SK-N-SH (cell line): Measurements from ENCODE around the gene DDA1. TPM values are rescaled to one million over a fixed set of nuclear protein-coding genes. Genes with fewer than 3 reads are reported as not detected.
A peak's percentile ranks its signal among the peaks of the same experiment; 100 is the strongest.

ENCODE experiments used
- CTCF ChIA-PET: fragments of 300-600, 350-600 bp; formaldehyde crosslinking; extraction: SDS; loops from one replicate; lab custom pipeline; 2021; lab: Yijun Ruan, JAX
- POLR2A ChIA-PET: fragments of 350-600 bp; sonication (Branson Sonifier 250); formaldehyde crosslinking; extraction: SDS; loops from one replicate; lab custom pipeline; 2020; ENCODE audit warnings: antibody characterized with exemption, inconsistent platforms; lab: Yijun Ruan, JAX
- DNase-seq: peaks from one replicate; pipeline ENCODE4 v3.0.0; 2012
- H2AFZ ChIP-seq: fragments of 200-600 bp; sonication (generic); 2 replicates; pipeline ENCODE4 v1.8.1; 2016; ENCODE audit warnings: antibody characterized with exemption, mild to moderate bottlenecking, low read depth
- H3F3A ChIP-seq: fragments of 200-600 bp; sonication (generic); replicated peaks from 2 replicates; pipeline ENCODE3; 2016; ENCODE audit warnings: antibody characterized with exemption, mild to moderate bottlenecking; ENCODE audit not compliant: insufficient read depth
- H3K27ac ChIP-seq, 2 experiments: fragments of 200-500 bp in 1 of 2; fragments of 200-600 bp in 1 of 2; sonication (Bioruptor generic) in 1 of 2; sonication (generic), shearing (Covaris generic) in 1 of 2; 2 replicates each; pipeline versions ENCODE4 v1.5.1 to v1.6.1; 2014 to 2016; ENCODE audit warnings: low read depth in 2 of 2, inconsistent platforms in 1 of 2, low read length in 1 of 2, mild to moderate bottlenecking in 1 of 2, mixed read lengths in 1 of 2
- H3K27me3 ChIP-seq: fragments of 200-600 bp; sonication (generic), shearing (Covaris generic); 2 replicates; pipeline ENCODE4 v1.6.1; 2016; ENCODE audit warnings: mixed run types; ENCODE audit not compliant: insufficient read depth
- H3K36me3 ChIP-seq, 2 experiments: fragments of 200-500 bp in 1 of 2; fragments of 200-600 bp in 1 of 2; sonication (Bioruptor generic) in 1 of 2; sonication (generic) in 1 of 2; replicated peaks in 1 of 2; 2 replicates each; pipeline versions ENCODE3 to v1.5.1; 2014 to 2016; ENCODE audit warnings: low read length in 1 of 2, mild to moderate bottlenecking in 1 of 2; ENCODE audit not compliant: insufficient read depth in 2 of 2, control insufficient read depth in 1 of 2
- H3K4me1 ChIP-seq, 2 experiments: fragments of 200-500 bp in 1 of 2; fragments of 200-600 bp in 1 of 2; sonication (Bioruptor generic) in 1 of 2; sonication (generic), shearing (Covaris generic) in 1 of 2; 2 replicates each; pipeline versions ENCODE4 v1.5.1 to v1.6.1; 2014 to 2016; ENCODE audit warnings: low read depth in 1 of 2, low read length in 1 of 2, mixed run types in 1 of 2; ENCODE audit not compliant: insufficient read depth in 2 of 2, control insufficient read depth in 1 of 2
- H3K4me2 ChIP-seq: fragments of 200-600 bp; sonication (generic), shearing (Covaris generic); 2 replicates; pipeline ENCODE4 v1.6.1; 2017; ENCODE audit warnings: mixed run types
- H3K4me3 ChIP-seq, 2 experiments: fragments of 200-500 bp in 1 of 2; fragments of 200-600 bp in 1 of 2; sonication (Bioruptor generic) in 1 of 2; sonication (generic), shearing (Covaris generic) in 1 of 2; 2 replicates each; pipeline versions ENCODE4 v1.5.1 to v1.8.1; 2014 to 2016; ENCODE audit warnings: low read depth in 2 of 2, inconsistent platforms in 1 of 2, low read length in 1 of 2, mild to moderate bottlenecking in 1 of 2, mixed read lengths in 1 of 2, moderate library complexity in 1 of 2
- H3K79me2 ChIP-seq: fragments of 200-600 bp; sonication (generic); 2 replicates; pipeline ENCODE4 v1.8.1; 2017; ENCODE audit warnings: mild to moderate bottlenecking; ENCODE audit not compliant: insufficient read depth
- H3K9ac ChIP-seq: fragments of 200-600 bp; sonication (generic); 2 replicates; pipeline ENCODE4 v1.6.1; 2017; ENCODE audit warnings: mixed run types
- H3K9me2 ChIP-seq: fragments of 200-600 bp; sonication (generic); 2 replicates; pipeline ENCODE4 v1.6.1; 2017; ENCODE audit warnings: mixed run types
- H3K9me3 ChIP-seq: fragments of 200-600 bp; sonication (generic); 2 replicates; pipeline ENCODE4 v1.6.1; 2017; ENCODE audit warnings: mixed run types, mild to moderate bottlenecking, moderate library complexity
- H4K20me1 ChIP-seq: fragments of 200-600 bp; sonication (generic); 2 replicates; pipeline ENCODE4 v1.6.1; 2017; ENCODE audit warnings: mild to moderate bottlenecking, mixed run types; ENCODE audit not compliant: insufficient read depth
- CHD2 ChIP-seq: fragments of 150-350 bp; IDR thresholded peaks from 2 replicates; pipeline ENCODE4 v1.6.1; 2018; ENCODE audit warnings: low read length; ENCODE audit not compliant: partially characterized antibody
- ELF1 ChIP-seq: IDR thresholded peaks from 2 replicates; pipeline ENCODE4 v1.4.0; 2012
- EP300 ChIP-seq, 2 experiments: IDR thresholded peaks; 2 replicates each; pipeline versions ENCODE4 v1.4.0 to v1.6.1; 2012; ENCODE audit warnings: borderline replicate concordance in 1 of 2, low read depth in 1 of 2, low read length in 1 of 2
- EZH2phosphoT487 ChIP-seq: fragments of 200-600 bp; sonication (generic); IDR thresholded peaks from 2 replicates; pipeline ENCODE4 v1.6.1; 2017; ENCODE audit warnings: low read depth, mixed run types, mild to moderate bottlenecking, antibody characterized with exemption, moderate library complexity, borderline replicate concordance
- FOSL2 ChIP-seq: IDR thresholded peaks from 2 replicates; pipeline ENCODE4 v1.4.0; 2012; ENCODE audit warnings: low read depth, mild to moderate bottlenecking, moderate library complexity, borderline replicate concordance
- FOXJ3 ChIP-seq: sonication (generic); formaldehyde crosslinking; IDR thresholded peaks from 2 replicates; pipeline ENCODE4 v1.5.1; 2020; ENCODE audit warnings: mild to moderate bottlenecking, missing genetic modification reagents
- FOXM1 ChIP-seq: IDR thresholded peaks from 2 replicates; pipeline ENCODE4 v1.4.0; 2012; ENCODE audit warnings: low read depth, mild to moderate bottlenecking
- GATA2 ChIP-seq: sonication (generic); formaldehyde crosslinking; IDR thresholded peaks from 2 replicates; pipeline ENCODE4 v1.5.0; 2020; ENCODE audit warnings: mild to moderate bottlenecking, missing genetic modification reagents
- MEF2A ChIP-seq: IDR thresholded peaks from 2 replicates; pipeline ENCODE4 v1.4.0; 2012; ENCODE audit warnings: low read depth, borderline replicate concordance
- MXI1 ChIP-seq: IDR thresholded peaks from 2 replicates; pipeline ENCODE4 v1.6.1; 2012; ENCODE audit warnings: mild to moderate bottlenecking, low read depth, low read length, improper control_type of control experiment
- NRF1 ChIP-seq: IDR thresholded peaks from 2 replicates; pipeline ENCODE4 v1.6.1; 2012; ENCODE audit warnings: low read depth, mild to moderate bottlenecking, low read length
- PBX3 ChIP-seq: IDR thresholded peaks from 2 replicates; pipeline ENCODE4; 2012
- POLR2AphosphoS5 ChIP-seq: IDR thresholded peaks from 2 replicates; pipeline ENCODE4 v1.6.1; 2012; ENCODE audit warnings: low read depth, low read length
- RAD21 ChIP-seq: IDR thresholded peaks from 2 replicates; pipeline ENCODE4 v1.6.1; 2012; ENCODE audit warnings: mild to moderate bottlenecking, low read length
- RCOR1 ChIP-seq: fragments of 150-350 bp; IDR thresholded peaks from 2 replicates; pipeline ENCODE4 v1.6.1; 2017; ENCODE audit warnings: antibody characterized with exemption, low read length
- REST ChIP-seq: IDR thresholded peaks from 2 replicates; pipeline ENCODE4 v1.6.1; 2012; ENCODE audit warnings: mild to moderate bottlenecking, low read depth, low read length, moderate library complexity
- RXRA ChIP-seq: IDR thresholded peaks from 2 replicates; pipeline ENCODE4 v1.4.0; 2012; ENCODE audit warnings: low read depth, mild to moderate bottlenecking, borderline replicate concordance
- SIN3A ChIP-seq: IDR thresholded peaks from 2 replicates; pipeline ENCODE4 v1.6.1; 2012; ENCODE audit warnings: low read depth, mild to moderate bottlenecking, low read length, moderate library complexity, borderline replicate concordance
- SMC3 ChIP-seq: IDR thresholded peaks from 2 replicates; pipeline ENCODE4 v1.6.1; 2012; ENCODE audit warnings: low read depth, low read length, improper control_type of control experiment
- TAF1 ChIP-seq: IDR thresholded peaks from 2 replicates; pipeline ENCODE4 v1.6.1; 2012; ENCODE audit warnings: low read depth, mild to moderate bottlenecking, low read length, moderate library complexity, borderline replicate concordance
- TCF12 ChIP-seq: IDR thresholded peaks from 2 replicates; pipeline ENCODE4 v1.4.0; 2012
- TEAD4 ChIP-seq: IDR thresholded peaks from 2 replicates; pipeline ENCODE4 v1.4.0; 2012; ENCODE audit warnings: mild to moderate bottlenecking, borderline replicate concordance; ENCODE audit not compliant: insufficient read depth
- USF2 ChIP-seq: fragments of 150-350 bp; IDR thresholded peaks from 2 replicates; pipeline ENCODE4 v1.6.1; 2017; ENCODE audit warnings: antibody characterized with exemption, low read length, low read depth, borderline replicate concordance
- YY1 ChIP-seq: IDR thresholded peaks from 2 replicates; pipeline ENCODE4 v1.4.0; 2012; ENCODE audit warnings: low read depth, mild to moderate bottlenecking
- ZBTB33 ChIP-seq: IDR thresholded peaks from 2 replicates; pipeline ENCODE4 v1.4.0; 2012; ENCODE audit warnings: low read depth, borderline replicate concordance
- WGBS: methylation state at CpG from one replicate; pipeline ENCODE4 v1.1.6; 2017; ENCODE audit warnings: low lambda C conversion rate; 5-methylcytosine and 5-hydroxymethylcytosine counted together
- polyA plus RNA-seq, 3 experiments: library from polyadenylated mRNA; depleted of rRNA; stranded (reverse); fragments of >200 nt; gene quantifications; 2 replicates each; pipeline ENCODE4 v1.2.3, GENCODE V29; 2012

The DDA1 gene
- polyA plus RNA-seq, 1 of the 3 experiments (the other 2 are of a cell fraction), result 135 TPM

- Histone ChIP-seq H3K36me3 (no peaks in the 10 kb centered on the region), H2AFZ (peak within 1 kb of the TSS; percentile 87), H3K4me3 (peak within 1 kb of the TSS; percentile 73 to 86), H4K20me1 (no peaks in the 10 kb centered on the region), H3K27me3 (no peaks in the 10 kb centered on the region), H3K9me3 (no peaks in the 10 kb centered on the region), H3K27ac (peak within 1 kb of the TSS; percentile 72 to 96), H3K4me2 (peak within 1 kb of the TSS; percentile 92), H3K9me2 (no peaks in the 10 kb centered on the region), H3F3A (peaks cover 18% of the 10 kb centered on the region), H3K4me1 (peaks cover 12 to 37% of the 10 kb centered on the region in 2 experiments), H3K9ac (peak within 1 kb of the TSS; percentile 76), H3K79me2 (peaks cover 34% of the 10 kb centered on the region)
- ChIA-PET CTCF (interaction anchor here (0.6 to 2.1 kb wide), 14 partner anchors 9 to 253 kb away, joined by 3 to 20 read pairs (median 3); no protein-coding TSS in a partner anchor), POLR2A (interaction anchor here (0.6 to 1.6 kb wide), 5 partner anchors 13 to 91 kb away, joined by 3 to 7 read pairs (median 4); partner anchors contain the start of gene USE1)
- peak; percentile 90 for DNase-seq
- WGBS, result 0% methylated on average over 1 of the region's 55 CpGs
- TF ChIP-seq NRF1 (peak; percentile 93), EP300 (IDR thresholded peaks at IDR 0.05; ENCODE audit: borderline replicate concordance in 1 of 2, low read depth in 1 of 2, low read length in 1 of 2) (peak in 1 of 2 experiments; percentile 54; a peak in 1 of 4 replicates), FOXM1 (0 out of 2 replicates have a peak, but pooled peaks have one; percentile 24), CHD2 (peak; percentile 88), ELF1 (peak; percentile 27; the same call in 1 of the 2 replicates), RAD21 (peak; percentile 46; the same call in 1 of the 2 replicates), POLR2AphosphoS5 (peak; percentile 81), REST (no peak; the same call in 1 of the 2 replicates), USF2 (no peak), TEAD4 (0 out of 2 replicates have a peak, but pooled peaks have one; percentile 7), FOXJ3 (CRISPR knock-in tag) (0 out of 2 replicates have a peak, but pooled peaks have one; percentile 58), ZBTB33 (no peak), TAF1 (peak; percentile 49), RCOR1 (peak; percentile 28; the same call in 1 of the 2 replicates), YY1 (peak; percentile 76), GATA2 (CRISPR knock-in tag) (no peak; the same call in 1 of the 2 replicates), SIN3A (no peak), FOSL2 (no peak), PBX3 (peak; percentile 83; the same call in 1 of the 2 replicates), TCF12 (no peak), SMC3 (no peak; the same call in 1 of the 2 replicates), RXRA (0 out of 2 replicates have a peak, but pooled peaks have one; percentile 9), MEF2A (no peak), EZH2phosphoT487 (no peak), MXI1 (peak; percentile 91)
Measured at GRCh38 chr19:17305517-17306284, 3.7 kb upstream of the DDA1 start, which contains the start of gene MRPL34. Gene MRPL34, plus strand, starts transcription at chr19:17305872. Its CDS starts 21 bp downstream, at chr19:17305893.
